NB4 (cell line): ENCODE measurements around the gene CBX7.

Source experiments
- DNase-seq: peaks from one replicate; pipeline ENCODE4 v3.0.0; 2010; ENCODE audit warnings: low read depth
- H3K4me3 ChIP-seq: one replicate; pipeline ENCODE4 v1.5.1; 2011; ENCODE audit warnings: mild to moderate bottlenecking, low read depth, low read length, moderate library complexity
- MYC ChIP-seq: IDR thresholded peaks from 2 replicates; pipeline ENCODE4 v1.6.1; 2011; ENCODE audit warnings: low read depth, low read length
- POLR2A ChIP-seq: IDR thresholded peaks from 2 replicates; pipeline ENCODE4 v1.6.1; 2011; ENCODE audit warnings: mild to moderate bottlenecking; ENCODE audit not compliant: insufficient read length; ENCODE audit errors: extremely low read depth
- TF ChIP-seq, protein P1 (sequence below): IDR thresholded peaks from 2 replicates; pipeline ENCODE4 v1.6.1; 2011; ENCODE audit warnings: low read depth, low read length
- TF ChIP-seq, protein P2 (sequence below): IDR thresholded peaks from one replicate; pipeline ENCODE4 v1.5.1; 2012; ENCODE audit warnings: low read depth, low read length

Gene CBX7

DNA sequence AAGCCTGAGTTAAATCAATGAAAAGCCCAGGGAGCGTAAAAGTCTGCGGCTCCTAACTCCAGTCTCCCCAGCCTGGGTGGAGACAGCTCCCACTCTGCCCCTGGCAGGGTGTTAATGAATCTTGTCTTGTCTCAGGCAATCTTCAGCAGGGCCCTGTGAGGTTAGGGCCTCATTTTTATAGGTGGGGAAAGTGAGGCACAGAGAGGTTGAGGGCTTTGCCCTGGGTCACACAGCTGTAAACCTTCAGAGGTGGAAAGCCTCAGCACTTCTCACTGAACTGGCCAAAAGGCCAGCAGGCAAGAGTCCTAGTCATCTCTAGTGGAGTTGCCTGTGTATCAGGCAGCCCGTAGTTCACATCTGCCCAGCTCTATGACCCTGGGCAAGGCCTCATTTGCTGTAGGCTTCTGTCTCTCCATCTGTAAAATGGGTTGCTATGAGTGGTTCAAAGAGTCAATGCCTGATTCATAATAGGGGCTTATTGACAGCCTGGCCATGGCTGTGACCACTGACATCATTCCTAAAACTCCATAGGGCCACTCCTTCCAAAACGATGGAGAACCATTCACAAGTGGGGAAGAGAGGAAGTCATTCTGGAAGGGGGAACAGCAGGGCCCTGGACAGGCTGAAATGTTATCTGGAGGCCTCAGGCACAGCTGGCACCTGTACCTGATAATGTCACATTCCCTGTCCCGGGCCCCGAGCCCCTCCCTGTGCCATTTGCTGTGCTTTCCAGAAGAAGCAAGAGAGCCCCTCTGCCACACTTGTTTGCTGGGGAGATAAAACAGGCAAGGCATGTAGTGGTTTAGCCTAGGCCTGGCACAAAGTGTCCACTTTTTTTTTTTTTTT, 6.0 kb downstream of the CBX7 start:
- no peak for DNase-seq
- TF ChIP-seq, protein P1, sequence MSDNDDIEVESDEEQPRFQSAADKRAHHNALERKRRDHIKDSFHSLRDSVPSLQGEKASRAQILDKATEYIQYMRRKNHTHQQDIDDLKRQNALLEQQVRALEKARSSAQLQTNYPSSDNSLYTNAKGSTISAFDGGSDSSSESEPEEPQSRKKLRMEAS: no peak
- TF ChIP-seq, protein P2, sequence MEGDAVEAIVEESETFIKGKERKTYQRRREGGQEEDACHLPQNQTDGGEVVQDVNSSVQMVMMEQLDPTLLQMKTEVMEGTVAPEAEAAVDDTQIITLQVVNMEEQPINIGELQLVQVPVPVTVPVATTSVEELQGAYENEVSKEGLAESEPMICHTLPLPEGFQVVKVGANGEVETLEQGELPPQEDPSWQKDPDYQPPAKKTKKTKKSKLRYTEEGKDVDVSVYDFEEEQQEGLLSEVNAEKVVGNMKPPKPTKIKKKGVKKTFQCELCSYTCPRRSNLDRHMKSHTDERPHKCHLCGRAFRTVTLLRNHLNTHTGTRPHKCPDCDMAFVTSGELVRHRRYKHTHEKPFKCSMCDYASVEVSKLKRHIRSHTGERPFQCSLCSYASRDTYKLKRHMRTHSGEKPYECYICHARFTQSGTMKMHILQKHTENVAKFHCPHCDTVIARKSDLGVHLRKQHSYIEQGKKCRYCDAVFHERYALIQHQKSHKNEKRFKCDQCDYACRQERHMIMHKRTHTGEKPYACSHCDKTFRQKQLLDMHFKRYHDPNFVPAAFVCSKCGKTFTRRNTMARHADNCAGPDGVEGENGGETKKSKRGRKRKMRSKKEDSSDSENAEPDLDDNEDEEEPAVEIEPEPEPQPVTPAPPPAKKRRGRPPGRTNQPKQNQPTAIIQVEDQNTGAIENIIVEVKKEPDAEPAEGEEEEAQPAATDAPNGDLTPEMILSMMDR: no peak
- TF ChIP-seq POLR2A (no peak), MYC (no peak)
- no peak overlapping the region for H3K4me3 ChIP-seq

DNA sequence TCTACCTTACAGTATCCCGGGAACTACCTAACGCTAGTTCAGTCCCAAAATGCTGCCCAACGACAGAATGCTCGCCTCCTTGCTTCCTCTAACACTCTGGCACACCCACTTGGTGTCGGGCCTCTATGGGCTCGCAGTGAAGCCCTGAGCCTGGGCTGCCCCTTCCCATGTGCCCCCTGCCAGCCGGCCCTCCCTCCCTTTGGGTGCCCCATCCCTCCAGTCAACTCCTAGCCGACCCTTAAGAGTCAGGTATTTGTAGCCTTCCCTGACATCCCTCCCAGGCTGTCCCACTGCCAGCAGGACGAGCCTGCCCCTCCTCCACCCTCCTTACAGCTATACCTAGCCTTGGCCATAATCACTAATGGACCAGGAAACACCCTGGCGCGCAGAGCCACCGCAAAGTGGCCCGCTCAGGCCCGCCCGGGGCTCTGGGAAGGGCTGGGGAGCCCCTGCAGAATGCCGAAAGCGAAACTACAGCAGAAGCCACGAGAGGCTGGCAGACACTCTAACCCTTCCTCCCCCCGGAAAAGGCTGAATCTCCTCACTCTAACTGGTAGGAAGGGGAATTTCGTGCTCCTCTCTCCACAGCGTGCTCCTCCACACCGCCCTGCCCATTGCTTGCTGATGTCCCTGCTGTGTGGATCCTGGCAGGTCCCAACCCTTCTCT, 8.2 kb downstream of the CBX7 start:
- TF ChIP-seq MYC (no peak), POLR2A (no peak)
- TF ChIP-seq, protein P1: no peak
- TF ChIP-seq, protein P2: no peak
- DNase-seq: peak; percentile 43
- H3K4me3 ChIP-seq: peak overlapping the region; percentile 60

DNA sequence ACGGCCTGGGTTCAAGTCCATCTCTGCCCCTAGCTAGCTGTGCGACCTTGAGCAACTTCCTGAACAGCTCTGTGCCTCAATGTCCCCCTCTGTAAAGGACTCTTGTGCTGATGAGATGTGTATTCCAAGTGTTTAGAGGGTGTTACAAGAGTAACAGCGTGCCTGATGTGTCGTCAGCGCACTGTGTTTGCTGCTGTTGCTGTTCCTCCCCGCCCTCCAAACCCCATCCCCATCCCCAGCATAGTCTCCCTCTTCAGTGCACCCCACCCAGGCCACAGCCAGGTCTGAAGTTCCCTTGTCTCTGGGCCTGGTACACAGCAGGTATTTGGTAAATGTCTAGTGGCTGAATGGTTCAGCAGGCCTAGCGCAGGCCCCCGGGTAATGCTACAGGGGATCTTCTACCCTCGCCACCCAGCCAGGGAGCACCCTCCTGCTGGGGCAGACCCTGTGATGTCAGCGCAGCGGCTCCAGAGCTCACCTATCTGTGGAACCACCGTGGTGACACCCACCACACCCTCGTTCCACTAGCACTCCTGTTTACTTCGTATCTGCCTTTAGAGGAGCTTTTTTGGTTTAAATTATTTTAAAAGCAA, 10.3 kb downstream of the CBX7 start:
- no peak for TF ChIP-seq POLR2A
- no peak overlapping the region for H3K4me3 ChIP-seq
- DNase-seq: no peak

DNA sequence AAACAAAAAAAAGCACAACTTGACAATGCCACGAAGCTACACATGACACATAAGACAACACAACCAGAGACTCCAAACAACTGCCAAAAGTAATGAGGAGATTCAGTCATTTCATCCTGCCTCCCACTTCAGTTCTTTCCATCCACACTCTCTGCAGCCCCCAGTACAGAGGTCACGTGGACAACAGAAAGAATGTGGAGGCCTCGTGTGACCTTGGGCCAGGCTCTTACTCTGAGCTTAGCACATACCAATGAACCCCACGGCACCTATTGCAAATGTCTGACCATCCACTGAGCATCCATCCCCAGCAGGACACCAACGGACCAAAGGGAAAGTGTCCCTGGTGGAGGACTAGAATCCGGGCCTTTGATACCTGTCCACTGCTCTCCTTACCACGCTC, 12.5 kb downstream of the CBX7 start:
- no peak overlapping the region for H3K4me3 ChIP-seq
- DNase-seq: no peak
- TF ChIP-seq, protein P2: no peak
- TF ChIP-seq POLR2A (no peak), MYC (no peak)

DNA sequence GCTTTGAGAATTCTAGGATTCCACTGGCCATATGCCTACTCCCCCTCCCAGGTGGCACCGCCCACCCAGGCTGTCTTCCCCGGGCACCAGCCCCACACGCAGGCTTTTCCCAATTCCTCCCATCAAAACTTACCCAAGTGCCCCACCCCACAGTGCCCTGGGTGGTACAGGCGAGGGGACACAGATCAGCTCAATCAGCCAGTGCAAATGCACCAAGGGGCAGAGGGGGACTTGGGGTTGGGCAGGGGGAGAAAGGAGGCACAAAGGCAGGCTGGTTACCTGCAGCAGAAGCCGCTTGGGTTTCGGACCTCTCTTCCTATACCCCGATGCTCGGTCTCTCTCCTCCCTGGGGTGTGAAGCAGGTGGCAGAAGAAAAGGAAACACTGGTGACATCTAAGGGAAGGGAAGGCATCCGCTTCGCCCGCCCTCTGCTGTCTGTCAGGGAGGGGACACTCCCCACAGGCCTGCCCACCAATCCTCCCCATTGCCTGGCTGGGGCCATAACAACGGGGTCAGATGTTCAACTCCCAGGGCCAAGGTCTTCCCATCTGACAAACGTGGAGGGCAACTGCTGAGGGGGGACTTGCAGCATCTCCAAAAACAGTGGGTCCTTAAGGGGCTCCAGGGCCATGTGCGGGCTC, 14.0 kb downstream of the CBX7 start:
- no peak overlapping the region for H3K4me3 ChIP-seq
- TF ChIP-seq MYC (no peak), POLR2A (no peak)
- TF ChIP-seq, protein P2: no peak
- TF ChIP-seq, protein P1: no peak
- DNase-seq: no peak

DNA sequence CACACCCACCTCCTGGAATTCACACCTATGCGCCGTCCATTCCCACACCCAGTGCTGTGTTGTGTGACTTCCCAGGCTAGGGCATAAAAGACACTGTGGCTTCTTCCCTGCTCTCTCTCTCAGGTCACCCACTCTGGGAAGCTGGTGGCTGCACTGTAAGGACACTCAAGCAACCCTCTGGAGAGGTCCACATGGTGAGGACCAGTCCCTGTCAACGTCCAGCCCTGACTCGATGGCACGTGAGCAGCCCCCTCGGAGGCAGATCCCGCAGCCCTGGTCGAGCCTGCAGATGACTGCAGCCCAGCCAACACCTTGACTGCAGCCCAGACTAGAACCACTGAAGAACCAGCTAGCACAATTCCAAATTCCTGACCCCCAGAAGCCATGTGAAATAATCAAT, 16.2 kb downstream of the CBX7 start:
- DNase-seq: no peak
- TF ChIP-seq POLR2A (no peak), MYC (no peak)
- TF ChIP-seq, protein P1: no peak
- TF ChIP-seq, protein P2: no peak
- H3K4me3 ChIP-seq: no peak overlapping the region
